Measurements from ENCODE around the gene CDH15. TPM values are rescaled to one million over a fixed set of nuclear protein-coding genes. Genes with fewer than 3 reads are reported as not detected.
"Not testable (repeated sequence)": the region's sequence is repeated elsewhere in the genome, so short reads cannot be mapped to it uniquely, and the experiment has no call there.

The CDH15 gene
- total and polyA plus RNA-seq, 5 experiments from 2014 or later = not detected

DNA sequence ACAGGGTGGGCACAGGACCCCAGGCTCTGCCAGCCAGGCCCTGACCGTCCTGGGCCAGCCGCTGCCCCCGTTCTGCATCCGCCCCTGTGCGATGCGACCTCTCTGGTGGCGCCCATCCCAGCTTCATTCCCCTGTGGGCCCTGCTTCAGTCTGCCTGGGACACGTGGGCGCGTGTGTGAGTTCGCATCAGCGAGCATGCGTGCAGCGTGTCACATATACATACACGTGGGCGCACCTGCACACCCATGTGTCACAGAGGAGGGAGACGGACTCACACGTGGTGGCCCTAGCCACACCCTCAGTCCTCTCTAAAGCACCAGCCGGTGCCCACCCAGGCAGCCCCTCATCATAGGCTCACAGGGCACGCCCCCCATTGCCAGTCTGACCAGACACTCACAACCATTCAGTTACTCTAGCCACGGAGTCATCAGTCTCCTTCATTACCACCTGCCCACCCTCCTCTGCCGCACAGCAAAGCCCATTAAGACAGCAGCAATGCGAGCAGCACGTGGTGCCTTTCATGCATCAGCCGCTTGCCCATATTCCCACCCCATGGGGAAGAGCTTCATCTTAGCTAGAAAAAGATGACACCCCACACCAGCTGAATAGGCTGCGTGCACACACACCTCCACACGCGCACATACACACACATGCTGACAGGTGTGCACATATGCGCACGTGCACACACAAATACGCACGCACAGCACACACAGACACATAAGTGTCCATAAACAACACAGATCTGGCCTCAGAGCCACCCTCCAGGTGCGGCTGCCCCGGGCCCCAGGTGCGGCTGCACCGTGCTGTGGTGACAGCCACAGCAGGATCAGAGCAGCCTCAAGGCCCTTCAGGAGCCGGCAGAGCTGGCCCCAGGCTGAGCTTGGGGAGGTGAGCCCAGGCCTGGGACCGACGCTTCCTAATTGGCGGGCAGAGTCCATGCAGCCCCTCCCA is 9.5 kb upstream of the CDH15 start:
- Mint-ChIP-seq H3K27ac (peak overlapping the region in 3 of 10 donors; percentile 74 to 94 (median 84)), H3K4me3 (no peak overlapping the region), H3K27me3 (no peaks in the 10 kb centered on the region)

DNA sequence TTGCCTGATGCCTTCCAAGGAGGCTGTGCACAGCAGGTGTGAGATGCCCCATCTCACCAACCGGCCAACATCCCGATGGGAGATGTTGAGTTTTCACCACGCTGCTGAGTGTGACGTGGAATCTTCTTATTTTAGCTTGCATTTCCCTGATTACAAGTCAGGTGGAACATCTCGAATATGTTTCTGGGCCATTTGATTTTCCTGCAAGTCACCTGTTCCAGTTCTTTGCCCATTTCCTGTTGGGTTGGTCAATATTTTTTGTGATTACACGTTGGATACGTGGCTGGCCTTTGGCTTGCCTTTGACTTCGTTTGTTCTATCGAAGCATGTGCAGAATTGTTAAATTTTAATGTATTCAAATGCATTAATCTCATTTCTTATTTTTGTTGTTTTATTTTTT is 8.3 kb upstream of the CDH15 start:
- no peak overlapping the region for H3K4me3 Mint-ChIP-seq
- peaks cover 0 to 6% (median 3%) of the 10 kb centered on the region in 4 donors for H3K4me1 Mint-ChIP-seq
- no peak overlapping the region for H3K27ac Mint-ChIP-seq
- H3K27me3 Mint-ChIP-seq = no peaks in the 10 kb centered on the region
- no peaks in the 10 kb centered on the region for H3K36me3 Mint-ChIP-seq
- ATAC-seq (no peak), DNase-seq (no peak)
- POLR2A ChIA-PET = interaction anchor here (0.7 kb wide), 1 partner anchor 128 kb away, joined by 4 read pairs; no protein-coding TSS in a partner anchor
- H3K9me3 Mint-ChIP-seq = no peaks in the 10 kb centered on the region

More for the DNA sequence above, 9.5 kb upstream of the CDH15 start:
- POLR2A ChIA-PET = interaction anchor here (0.6 kb wide), 1 partner anchor 69 kb away, joined by 4 read pairs; no protein-coding TSS in a partner anchor
- no peak for ATAC-seq
- peaks cover 0 to 12% (median 3%) of the 10 kb centered on the region in 4 donors for H3K4me1 Mint-ChIP-seq
- no peak for DNase-seq
- no peaks in the 10 kb centered on the region for H3K9me3 Mint-ChIP-seq
- no peaks in the 10 kb centered on the region for H3K36me3 Mint-ChIP-seq

DNA sequence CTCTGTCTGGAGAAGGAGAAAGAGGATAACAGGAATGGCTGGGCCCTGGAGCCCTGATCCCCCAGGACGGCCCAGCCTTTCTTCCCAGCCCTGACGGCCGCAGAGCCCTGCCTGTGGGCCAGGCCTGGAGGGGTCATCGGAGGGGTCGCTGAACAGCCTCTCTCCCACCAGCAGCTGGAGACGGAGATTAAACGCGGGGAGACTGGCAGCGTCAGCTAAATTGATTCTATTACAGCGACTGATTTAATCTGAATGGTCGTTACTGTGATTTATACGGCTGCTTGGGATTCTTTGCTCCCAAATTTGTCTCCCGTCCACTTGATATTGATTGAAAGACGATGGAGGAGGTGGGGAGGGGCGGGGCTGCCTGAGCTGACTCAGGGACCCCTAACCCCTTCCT is 7.1 kb upstream of the CDH15 start:
- H3K27me3 Mint-ChIP-seq = no peaks in the 10 kb centered on the region
- peak overlapping the region in 1 of 10 donors; percentile 80 for H3K27ac Mint-ChIP-seq
- DNase-seq (no peak), ATAC-seq (no peak)
- H3K36me3 Mint-ChIP-seq = no peaks in the 10 kb centered on the region
- H3K9me3 Mint-ChIP-seq = no peaks in the 10 kb centered on the region
- H3K4me3 Mint-ChIP-seq = no peak overlapping the region
- POLR2A ChIA-PET = interaction anchor here (1.0 kb wide), 2 partner anchors 9 to 12 kb away, joined by 3 read pairs; no protein-coding TSS in a partner anchor
- H3K4me1 Mint-ChIP-seq = peaks cover 0 to 5% (median 2%) of the 10 kb centered on the region in 4 donors

DNA sequence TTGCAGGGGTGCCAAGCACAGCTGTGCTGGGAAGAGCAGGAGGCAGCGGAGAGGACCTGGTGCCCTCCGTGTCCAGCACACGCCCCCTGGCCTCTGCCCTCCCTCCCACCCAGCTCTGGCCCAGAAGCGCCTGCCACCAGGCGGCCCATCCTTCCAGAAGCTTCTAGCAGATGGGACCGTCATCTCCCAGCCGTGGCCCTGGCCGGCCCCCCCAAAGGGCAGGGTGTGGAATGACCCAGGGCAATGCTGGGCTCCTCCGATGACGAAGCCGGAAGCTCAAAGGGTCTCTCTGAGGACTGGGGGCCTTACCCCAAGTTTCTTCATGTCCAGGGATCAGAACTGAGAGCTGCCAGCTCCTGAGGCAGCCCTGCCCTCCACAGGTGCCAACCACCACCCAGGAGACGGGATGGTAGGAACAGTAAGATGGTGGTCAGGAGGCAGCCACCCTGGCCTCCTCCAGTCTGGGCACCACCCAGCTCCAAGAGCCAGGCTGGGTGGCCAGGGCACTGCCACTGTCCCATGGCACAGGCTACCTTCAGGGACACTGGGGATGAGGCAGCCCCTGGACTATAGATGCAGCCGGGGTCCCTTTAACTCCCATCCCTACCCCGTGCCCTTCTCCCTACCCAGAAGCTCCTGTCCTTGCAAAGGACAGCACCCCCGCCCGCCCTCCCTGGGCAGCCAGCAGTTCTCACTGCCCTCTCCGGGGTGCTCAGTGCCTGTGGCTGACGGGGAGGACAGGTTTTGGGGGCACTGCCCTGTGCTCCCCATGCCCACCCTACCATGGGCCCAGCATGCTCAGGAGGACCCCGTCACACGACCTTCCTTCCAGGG is 6.5 kb upstream of the CDH15 start:
- no peak for DNase-seq
- Mint-ChIP-seq H3K4me3 (no peak overlapping the region), H3K27ac (no peak overlapping the region), H3K4me1 (peaks cover 0 to 5% (median 2%) of the 10 kb centered on the region in 4 donors), H3K27me3 (no peaks in the 10 kb centered on the region), H3K9me3 (no peaks in the 10 kb centered on the region), H3K36me3 (no peaks in the 10 kb centered on the region)
- POLR2A ChIA-PET = interaction anchor here (1.0 kb wide), 2 partner anchors 8 to 12 kb away, joined by 3 read pairs; no protein-coding TSS in a partner anchor
- ATAC-seq = no peak

DNA sequence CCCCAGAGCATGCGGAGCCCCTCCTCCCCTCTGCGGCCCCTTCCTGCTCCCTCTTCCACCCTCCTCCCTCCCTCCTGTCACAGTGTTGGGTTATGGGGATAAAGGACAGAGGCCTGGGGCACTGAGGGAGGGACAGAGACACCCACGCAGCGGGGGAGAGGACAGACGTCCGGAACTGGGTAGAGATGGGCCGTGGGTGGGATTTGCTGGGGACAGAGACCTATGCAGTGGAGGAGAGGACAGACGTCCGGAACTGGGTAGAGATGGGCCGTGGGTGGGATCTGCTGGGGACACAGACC is 5.9 kb upstream of the CDH15 start:
- peak overlapping the region in 1 of 10 donors; percentile 59 for H3K27ac Mint-ChIP-seq
- not testable (repeated sequence) for H3K36me3 Mint-ChIP-seq, ATAC-seq, H3K4me1 Mint-ChIP-seq, H3K9me3 Mint-ChIP-seq, H3K4me3 Mint-ChIP-seq, H3K27me3 Mint-ChIP-seq, DNase-seq
- POLR2A ChIA-PET = interaction anchor here (1.0 kb wide), 1 partner anchor 11 kb away, joined by 3 read pairs; no protein-coding TSS in a partner anchor

DNA sequence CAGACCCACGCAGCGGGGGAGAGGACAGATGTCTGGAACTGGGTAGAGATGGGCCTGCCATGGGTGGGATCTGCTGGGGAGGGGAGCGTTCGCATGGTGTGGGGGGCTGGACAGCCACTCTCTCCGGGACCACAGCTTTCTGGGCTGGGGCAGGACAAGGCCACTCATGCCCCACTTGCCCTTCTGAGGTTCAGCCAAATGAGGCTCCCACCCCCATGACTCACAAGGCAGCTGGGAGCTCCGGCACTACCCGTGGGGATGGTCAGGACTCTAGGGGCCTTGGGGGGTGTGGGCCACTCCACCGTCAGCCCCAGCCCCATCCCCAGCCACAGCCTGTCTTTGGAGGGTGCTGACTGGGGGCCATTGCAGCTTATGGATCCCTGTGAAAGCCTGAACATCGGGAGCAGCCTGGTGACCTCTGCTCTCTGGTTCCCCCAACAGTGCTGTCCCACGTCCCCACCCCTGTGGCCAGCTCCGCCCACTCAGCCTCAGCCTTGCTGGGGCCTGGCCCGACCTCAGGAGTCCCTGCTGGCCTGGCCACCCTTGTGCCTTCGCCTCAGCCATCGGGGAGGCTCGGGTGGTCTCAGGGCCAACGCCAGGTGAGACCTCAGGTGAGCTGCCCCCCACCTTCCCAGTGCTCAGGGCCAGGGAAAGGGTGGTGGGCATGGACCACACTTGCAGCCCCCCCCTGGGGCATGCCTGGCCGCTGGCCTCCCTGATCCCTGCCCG is 4.7 kb upstream of the CDH15 start:
- Mint-ChIP-seq H3K27me3 (no peaks in the 10 kb centered on the region), H3K9me3 (no peaks in the 10 kb centered on the region), H3K36me3 (no peaks in the 10 kb centered on the region), H3K4me1 (peaks cover 8 to 10% (median 9%) of the 10 kb centered on the region in 4 donors), H3K4me3 (no peak overlapping the region), H3K27ac (peak overlapping the region in 1 of 10 donors; percentile 49)
- no peak for DNase-seq
- POLR2A ChIA-PET = interaction anchor here (1.1 to 1.7 kb wide), 4 partner anchors 11 to 429 kb away, joined by 3 to 5 read pairs (median 4); no protein-coding TSS in a partner anchor
- ATAC-seq = no peak

DNA sequence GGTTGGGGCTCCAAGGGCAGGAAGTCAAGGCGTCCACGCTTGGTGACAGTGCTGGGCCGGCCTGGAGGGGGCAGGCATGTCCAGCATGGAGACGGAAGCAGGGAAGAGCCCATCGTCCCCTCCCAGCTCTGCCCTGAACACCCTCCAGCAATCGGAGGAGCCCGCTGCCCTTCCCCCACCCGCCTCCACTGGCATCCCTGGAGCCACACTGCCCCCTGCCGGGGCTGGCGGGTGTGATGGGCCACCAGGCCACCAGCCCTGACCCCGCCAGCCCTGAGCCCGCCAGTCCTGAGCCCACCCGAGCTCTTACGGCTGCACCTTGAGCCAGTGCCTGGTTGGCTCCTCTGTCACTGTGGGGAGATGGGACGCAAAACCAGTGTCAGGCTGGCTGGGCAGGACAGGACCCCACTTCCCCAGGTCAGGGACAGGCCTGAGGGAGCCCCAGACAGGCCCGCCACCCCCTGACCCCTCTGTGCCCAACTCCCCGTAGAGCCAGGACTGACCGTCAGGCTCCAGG is 4.1 kb upstream of the CDH15 start:
- peak; percentile 26 for ATAC-seq
- peak; percentile 65 to 92 (median 84) for DNase-seq
- Mint-ChIP-seq H3K4me3 (no peak overlapping the region), H3K4me1 (peaks cover 5 to 10% (median 9%) of the 10 kb centered on the region in 4 donors), H3K27ac (peak overlapping the region in 1 of 10 donors; percentile 49), H3K36me3 (no peaks in the 10 kb centered on the region), H3K27me3 (no peaks in the 10 kb centered on the region), H3K9me3 (no peaks in the 10 kb centered on the region)
- POLR2A ChIA-PET = interaction anchor here (1.1 to 1.7 kb wide), 4 partner anchors 11 to 430 kb away, joined by 3 to 5 read pairs (median 4); no protein-coding TSS in a partner anchor

DNA sequence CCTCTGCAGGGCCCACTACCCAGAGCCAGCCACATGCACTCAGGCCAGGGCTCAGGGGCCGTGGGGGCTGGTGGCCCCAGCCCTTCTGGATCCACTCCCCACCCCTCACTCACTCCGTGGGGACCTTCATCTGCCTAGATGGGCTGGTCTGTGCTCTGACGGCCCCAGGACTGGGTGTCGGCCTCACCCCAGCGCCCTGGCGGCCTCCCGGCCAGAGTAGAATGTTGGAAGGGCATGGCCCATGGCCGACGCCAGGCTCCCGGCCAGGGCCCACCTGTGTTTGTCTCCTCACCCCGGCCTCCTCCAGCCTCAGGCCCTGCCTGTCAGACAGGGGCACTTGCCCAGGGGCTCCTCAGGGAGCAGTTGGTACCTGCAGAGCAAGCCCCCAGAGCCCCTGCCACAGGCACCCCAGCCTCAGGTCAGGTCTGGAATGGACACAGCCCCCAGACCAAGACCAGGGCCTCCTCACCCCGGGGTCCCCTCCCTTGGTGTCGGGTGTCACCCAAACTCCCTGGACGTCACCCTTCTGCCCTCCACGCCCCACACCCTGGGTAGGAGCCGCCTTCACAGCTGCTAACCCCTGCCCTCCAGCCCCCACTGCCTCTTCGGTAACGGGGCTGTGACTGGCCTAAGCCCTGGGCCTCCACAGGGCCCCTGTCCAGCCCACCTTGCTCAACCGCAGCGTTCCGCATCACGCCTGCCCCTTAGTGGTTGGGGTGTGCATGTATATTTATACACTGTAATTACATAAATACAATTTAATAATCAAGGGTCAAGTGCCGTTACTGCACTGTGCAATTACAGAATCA is 3.0 kb upstream of the CDH15 start:
- Mint-ChIP-seq H3K9me3 (no peaks in the 10 kb centered on the region), H3K4me3 (no peak overlapping the region), H3K36me3 (no peaks in the 10 kb centered on the region), H3K4me1 (peaks cover 6 to 10% (median 9%) of the 10 kb centered on the region in 4 donors), H3K27me3 (no peaks in the 10 kb centered on the region), H3K27ac (peak overlapping the region in 1 of 10 donors; percentile 67)
- POLR2A ChIA-PET = interaction anchor here (1.7 kb wide), 1 partner anchor 315 kb away, joined by 3 read pairs; no protein-coding TSS in a partner anchor
- ATAC-seq (no peak), DNase-seq (no peak)

DNA sequence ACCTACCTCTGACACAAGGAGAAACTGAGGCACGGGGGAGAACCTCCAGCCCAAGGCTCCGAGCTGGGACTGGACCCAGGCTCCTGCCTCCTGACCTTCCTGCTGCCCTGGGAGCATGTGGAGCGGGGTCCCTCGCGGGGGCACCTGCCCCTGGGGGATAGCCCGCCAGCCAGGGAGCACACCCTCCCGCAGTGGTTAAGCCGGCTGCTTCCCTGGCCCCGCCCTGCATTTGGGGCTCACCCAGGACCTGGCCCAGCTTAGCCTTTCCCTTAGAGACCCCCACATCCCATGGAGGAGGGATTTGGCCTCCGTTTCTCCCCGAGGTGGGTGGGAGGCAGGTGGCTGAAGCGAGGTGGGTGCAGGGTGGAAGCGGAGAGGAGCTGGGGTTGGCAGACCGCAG is 1.8 kb upstream of the CDH15 start:
- ATAC-seq = no peak
- no peak overlapping the region for H3K27ac Mint-ChIP-seq
- H3K9me3 Mint-ChIP-seq = no peaks in the 10 kb centered on the region
- H3K4me1 Mint-ChIP-seq = peaks cover 6 to 10% (median 9%) of the 10 kb centered on the region in 4 donors
- DNase-seq = no peak
- no peak overlapping the region for H3K4me3 Mint-ChIP-seq
- POLR2A ChIA-PET = interaction anchor here (0.7 kb wide), 1 partner anchor 13 kb away, joined by 3 read pairs; no protein-coding TSS in a partner anchor
- H3K27me3 Mint-ChIP-seq = no peaks in the 10 kb centered on the region
- no peaks in the 10 kb centered on the region for H3K36me3 Mint-ChIP-seq

DNA sequence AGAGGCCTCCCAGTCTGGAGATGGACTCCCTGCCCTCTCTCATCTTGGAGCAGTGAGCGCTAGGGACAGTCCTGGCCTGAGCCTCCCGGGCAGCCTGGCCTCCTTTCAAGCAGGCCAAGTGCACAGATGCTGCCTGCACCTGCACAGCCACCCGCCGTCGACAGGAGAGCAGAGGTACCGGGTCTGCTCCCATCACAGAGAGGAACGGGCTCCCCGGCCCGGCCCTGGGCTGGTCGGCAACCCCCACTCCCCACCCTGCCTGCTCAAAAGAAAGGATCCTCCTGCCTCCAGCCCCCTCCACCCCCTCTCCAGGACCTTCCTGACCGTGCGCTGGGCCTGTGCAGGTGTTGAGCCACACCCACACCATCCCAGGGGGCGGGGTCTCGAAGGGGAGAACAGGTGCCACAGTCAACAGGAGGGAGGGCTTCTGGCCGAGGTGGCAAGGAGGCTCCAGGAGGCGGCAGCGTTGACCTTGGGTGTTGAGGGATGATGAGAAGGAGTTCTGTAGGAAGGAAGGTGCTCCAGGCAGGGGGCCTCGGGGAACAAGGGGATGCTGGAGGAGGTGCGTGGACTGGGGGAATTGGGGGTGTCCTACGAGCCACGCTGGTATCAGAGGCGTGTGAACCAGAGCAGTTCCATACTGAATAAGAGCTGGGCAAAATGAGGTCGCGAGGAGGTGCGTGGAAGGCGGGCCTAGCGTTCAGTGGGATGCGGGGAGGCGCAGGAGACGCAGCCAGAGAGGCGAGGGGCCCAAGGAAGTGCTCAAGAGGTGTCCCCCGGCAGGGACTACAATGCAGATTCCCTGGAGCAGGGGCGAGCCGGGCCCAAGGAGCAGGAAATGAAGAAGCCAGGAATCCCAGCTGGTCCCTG is 967 bp upstream of the CDH15 start:
- no peaks in the 10 kb centered on the region for H3K27me3 Mint-ChIP-seq
- no peak for DNase-seq
- H3K27ac Mint-ChIP-seq = peak overlapping the region in 6 of 10 donors; percentile 9 to 75 (median 38)
- POLR2A ChIA-PET = interaction anchor here (0.6 to 1.2 kb wide), 8 partner anchors 11 to 1406 kb away, joined by 3 to 5 read pairs (median 4); partner anchors contain the start of genes ACSF3, GALNS and TRAPPC2L
- peaks cover 6 to 11% (median 9%) of the 10 kb centered on the region in 4 donors for H3K4me1 Mint-ChIP-seq
- peak overlapping the region; percentile 57 to 82 (median 72) for H3K4me3 Mint-ChIP-seq
- H3K36me3 Mint-ChIP-seq = no peaks in the 10 kb centered on the region
- H3K9me3 Mint-ChIP-seq = no peaks in the 10 kb centered on the region
- ATAC-seq = peak in 1 of 2 donors; percentile 15

Data from naive thymus-derived CD8-positive, alpha-beta T cell (primary cell).